Fibroblast of pulmonary artery (primary cell): Measurements from ENCODE around the gene HOXB2.

Experiments
- DNase-seq: peaks from one replicate; pipeline ENCODE4 v3.0.0-alpha.2; 2010; ENCODE audit warnings: low read depth
- H3K4me3 ChIP-seq: replicated peaks from 2 replicates; pipeline ENCODE4 v1.5.1; 2011; ENCODE audit warnings: low read depth, mild to moderate bottlenecking, control low read depth, low read length, moderate library complexity
- TF ChIP-seq, protein P1 (sequence below): IDR thresholded peaks from 2 replicates; pipeline ENCODE4 v1.5.1; 2011; ENCODE audit warnings: mild to moderate bottlenecking, control low read depth, low read length, inconsistent platforms; ENCODE audit errors: missing control alignments

Gene HOXB2

GRCh38 chr17:48559840-48560817 is 15.2 kb upstream of the HOXB2 start:
- TF ChIP-seq, protein P1, sequence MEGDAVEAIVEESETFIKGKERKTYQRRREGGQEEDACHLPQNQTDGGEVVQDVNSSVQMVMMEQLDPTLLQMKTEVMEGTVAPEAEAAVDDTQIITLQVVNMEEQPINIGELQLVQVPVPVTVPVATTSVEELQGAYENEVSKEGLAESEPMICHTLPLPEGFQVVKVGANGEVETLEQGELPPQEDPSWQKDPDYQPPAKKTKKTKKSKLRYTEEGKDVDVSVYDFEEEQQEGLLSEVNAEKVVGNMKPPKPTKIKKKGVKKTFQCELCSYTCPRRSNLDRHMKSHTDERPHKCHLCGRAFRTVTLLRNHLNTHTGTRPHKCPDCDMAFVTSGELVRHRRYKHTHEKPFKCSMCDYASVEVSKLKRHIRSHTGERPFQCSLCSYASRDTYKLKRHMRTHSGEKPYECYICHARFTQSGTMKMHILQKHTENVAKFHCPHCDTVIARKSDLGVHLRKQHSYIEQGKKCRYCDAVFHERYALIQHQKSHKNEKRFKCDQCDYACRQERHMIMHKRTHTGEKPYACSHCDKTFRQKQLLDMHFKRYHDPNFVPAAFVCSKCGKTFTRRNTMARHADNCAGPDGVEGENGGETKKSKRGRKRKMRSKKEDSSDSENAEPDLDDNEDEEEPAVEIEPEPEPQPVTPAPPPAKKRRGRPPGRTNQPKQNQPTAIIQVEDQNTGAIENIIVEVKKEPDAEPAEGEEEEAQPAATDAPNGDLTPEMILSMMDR = no peak
- no peak overlapping the region for H3K4me3 ChIP-seq
- no peak for DNase-seq

- H3K4me3 ChIP-seq = no peak overlapping the region
- TF ChIP-seq, protein P1 = no peak
- DNase-seq = no peak
These were observed 14.4 kb upstream of the HOXB2 start for GRCh38 chr17:48559122-48559839.

DNA sequence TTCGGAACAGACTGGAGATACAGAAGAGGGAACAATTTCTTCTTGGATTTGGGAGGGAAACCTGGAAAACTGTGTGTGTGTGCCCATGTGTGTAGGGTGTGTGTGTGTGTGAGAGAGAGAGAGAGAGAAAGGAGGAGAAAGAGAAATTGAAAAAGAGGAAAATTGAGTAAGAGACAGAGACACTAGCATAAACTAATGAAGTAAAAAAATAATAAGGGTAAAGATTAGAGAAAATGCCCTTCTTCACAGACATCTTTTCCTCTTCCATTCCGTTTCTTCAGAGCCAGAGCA is 13.9 kb upstream of the HOXB2 start:
- DNase-seq = no peak
- no peak overlapping the region for H3K4me3 ChIP-seq
- TF ChIP-seq, protein P1 = no peak

DNA sequence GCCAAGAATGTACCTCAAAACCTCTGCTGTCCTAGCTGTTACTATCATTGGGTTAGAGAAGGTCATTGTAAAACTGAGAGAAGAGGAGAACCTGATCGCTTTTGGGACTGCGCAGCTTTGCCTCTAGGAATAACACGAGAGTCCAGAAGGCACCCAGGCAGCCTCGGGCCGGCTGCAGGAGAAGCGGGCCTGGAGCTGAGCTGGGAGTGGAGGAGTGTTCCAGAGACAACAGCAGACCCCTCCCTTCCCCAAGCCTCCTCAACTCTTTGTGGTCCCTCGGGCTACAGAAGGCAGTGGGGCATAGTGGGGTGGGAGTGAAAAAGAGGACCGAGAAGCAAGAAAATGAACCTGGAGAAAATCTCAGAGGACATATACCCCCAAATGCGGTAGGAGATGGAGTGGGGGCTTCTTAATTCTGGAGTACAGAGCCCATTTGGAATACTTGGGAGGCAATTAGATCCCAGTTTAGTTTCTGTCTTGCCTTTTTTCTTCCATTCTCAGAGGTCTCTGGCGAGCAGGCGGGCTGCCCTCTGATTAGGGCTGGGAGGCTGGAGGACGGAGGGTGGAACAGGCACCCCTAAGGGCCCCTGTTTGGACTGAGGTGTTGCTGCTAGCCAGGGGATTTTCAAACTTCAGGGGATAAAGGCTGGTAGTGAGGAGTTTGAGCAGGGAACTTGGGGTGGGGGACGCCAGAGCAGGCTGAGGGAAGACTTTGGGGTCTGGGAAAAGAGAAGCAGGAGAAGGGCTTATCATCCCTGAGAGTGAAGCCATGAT is 13.3 kb upstream of the HOXB2 start:
- DNase-seq = no peak
- H3K4me3 ChIP-seq = no peak overlapping the region
- TF ChIP-seq, protein P1 = no peak

DNA sequence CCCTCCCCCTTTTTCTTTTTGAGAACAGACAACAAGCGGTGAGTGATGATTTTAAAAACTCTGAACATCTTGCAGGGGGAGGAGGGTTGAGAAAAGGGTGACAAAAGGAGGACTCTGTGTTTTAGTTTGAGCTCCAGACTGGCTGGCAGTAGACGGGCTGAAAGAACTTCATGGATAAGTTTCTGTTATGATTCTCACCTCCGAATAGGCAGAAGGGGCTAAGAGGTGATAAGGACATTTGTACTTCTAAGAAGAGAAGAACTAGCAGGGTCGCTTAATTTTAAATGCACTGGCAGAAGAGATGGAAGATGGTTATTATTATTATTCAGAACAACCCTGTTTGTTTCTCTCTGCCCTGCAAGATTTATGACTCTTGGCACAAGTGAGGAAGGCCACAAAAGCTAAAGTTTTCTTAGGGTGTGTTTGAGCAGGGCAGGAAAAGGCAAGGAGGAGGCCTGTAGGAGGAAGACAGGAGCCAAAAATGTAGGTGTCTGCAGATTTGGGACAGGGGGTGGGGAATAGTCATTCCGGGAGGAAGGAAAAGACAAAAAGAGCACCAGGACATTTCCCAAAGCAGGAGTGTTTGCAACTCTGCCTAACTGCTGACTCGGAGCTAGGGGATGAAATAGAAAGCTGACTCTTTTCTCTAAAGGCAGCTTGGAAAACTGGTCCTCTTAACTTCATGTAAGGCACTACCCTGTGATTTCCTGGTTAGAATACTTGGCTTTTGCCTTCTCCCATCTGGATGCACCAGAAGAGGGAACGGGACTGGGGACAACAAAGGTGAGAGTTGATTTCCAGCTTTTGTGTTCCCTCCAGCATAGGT is 11.9 kb upstream of the HOXB2 start:
- TF ChIP-seq, protein P1 = no peak
- DNase-seq = no peak
- H3K4me3 ChIP-seq = no peak overlapping the region

DNA sequence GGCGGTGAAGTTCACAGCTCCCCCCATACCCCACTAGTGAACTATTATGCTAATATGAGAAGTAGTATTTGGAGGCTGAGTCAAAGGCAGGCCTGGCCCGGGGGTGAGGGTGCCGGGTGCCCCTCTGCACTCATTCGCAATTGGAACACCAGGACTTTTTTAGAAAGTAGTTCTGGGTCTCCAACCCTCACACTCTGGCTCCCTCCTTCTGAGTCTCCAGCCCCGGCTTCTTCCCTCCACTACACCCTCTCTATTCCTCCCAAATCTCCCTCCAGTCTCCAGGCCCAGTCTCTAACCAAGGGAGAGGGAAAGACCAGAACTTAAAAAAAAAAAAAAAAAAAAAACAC is 11.3 kb upstream of the HOXB2 start:
- no peak overlapping the region for H3K4me3 ChIP-seq
- TF ChIP-seq, protein P1 = no peak
- DNase-seq = no peak
